HAP-1 (cell line): ENCODE measurements around the gene SEC23A.
A peak's percentile ranks its signal among the peaks of the same experiment; 100 is the strongest.
"Not testable (repeated sequence)": the region's sequence is repeated elsewhere in the genome, so short reads cannot be mapped to it uniquely, and the experiment has no call there.

ENCODE experiments used
- DNase-seq, 2 experiments: peaks; one replicate each; pipeline ENCODE4 v3.0.0-alpha.2; 2016 to 2020; ENCODE audit warnings: low spot score in 2 of 2
- H3K27me3 ChIP-seq: fragments of 250-450 bp; sonication (Bioruptor Pico); 2 replicates; pipeline ENCODE4 v1.5.1; 2020; ENCODE audit warnings: low read depth, mild to moderate bottlenecking, moderate library complexity
- H3K36me3 ChIP-seq: fragments of 250-450 bp; sonication (Bioruptor Pico); replicated peaks from 2 replicates; pipeline ENCODE4 v1.5.1; 2020; ENCODE audit warnings: mild to moderate bottlenecking
- H3K4me1 ChIP-seq: fragments of 250-450 bp; sonication (Bioruptor Pico); 2 replicates; pipeline ENCODE4 v1.5.1; 2020; ENCODE audit warnings: mild to moderate bottlenecking
- H3K4me3 ChIP-seq: fragments of 250-450 bp; sonication (Bioruptor Pico); 2 replicates; pipeline ENCODE4 v1.5.1; 2020; ENCODE audit warnings: mild to moderate bottlenecking, moderate library complexity
- H3K9me3 ChIP-seq: fragments of 250-450 bp; sonication (Bioruptor Pico); 2 replicates; pipeline ENCODE4 v1.5.1; 2020; ENCODE audit warnings: mild to moderate bottlenecking, moderate library complexity
- in situ Hi-C: fragments of 300-500 bp; cut with MboI; formaldehyde crosslinking; loops from 3 replicates; pipeline ENCODE4 v1.14.3; 2020; ENCODE audit warnings: low sequenced_read_pairs, inconsistent platforms, mixed read lengths

The SEC23A gene

DNA sequence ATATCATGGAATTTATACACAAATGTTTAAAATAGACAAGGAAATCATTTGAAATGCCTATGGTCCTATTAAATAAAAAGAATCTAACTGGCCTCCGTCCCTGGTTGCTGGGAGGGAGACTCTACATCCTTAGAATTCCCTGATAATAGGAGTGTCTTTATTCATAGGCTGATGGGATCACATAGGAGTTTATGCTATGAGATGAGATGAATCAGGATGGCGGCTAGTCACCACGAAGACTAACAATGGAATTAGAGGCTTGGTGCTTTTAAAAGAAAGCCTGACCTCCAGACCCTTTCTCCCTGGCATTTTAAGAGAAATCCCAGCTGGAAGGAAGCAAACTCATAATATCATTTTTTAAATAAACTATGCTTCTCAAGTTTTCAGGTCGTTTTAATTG lies 69.7 kb downstream of the SEC23A start:
- no peak overlapping the region for H3K4me3 ChIP-seq
- H3K36me3 ChIP-seq, result peaks cover 55% of the 10 kb centered on the region
- in situ Hi-C loops, result no loop called here
- DNase-seq, result peak; percentile 72 to 98
- H3K9me3 ChIP-seq, result no peaks in the 10 kb centered on the region
- no peaks in the 10 kb centered on the region for H3K27me3 ChIP-seq
- H3K4me1 ChIP-seq, result peaks cover 14% of the 10 kb centered on the region

DNA sequence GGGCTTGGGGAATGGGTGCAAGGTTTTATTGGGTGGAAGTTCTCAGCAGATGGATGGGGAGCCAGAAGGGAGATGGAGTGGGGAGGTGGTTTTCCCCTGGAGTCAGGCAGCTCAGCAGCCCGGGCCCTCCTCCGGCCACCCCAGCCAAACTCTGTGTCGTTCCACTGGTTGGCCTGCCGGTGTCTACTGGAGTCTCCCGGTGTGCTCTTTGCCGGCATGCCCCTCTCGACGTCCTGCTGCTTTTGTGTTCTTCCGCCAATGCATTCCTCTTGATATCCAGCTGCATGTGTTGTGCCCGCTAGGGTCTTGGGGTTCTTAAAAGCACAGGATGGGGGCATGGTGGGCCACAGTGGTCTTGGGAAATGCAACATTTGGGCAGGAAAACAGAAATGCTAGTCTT lies 72.8 kb downstream of the SEC23A start:
- DNase-seq, result no peak
- in situ Hi-C loops, result no loop called here
- peaks cover 36% of the 10 kb centered on the region for H3K36me3 ChIP-seq

DNA sequence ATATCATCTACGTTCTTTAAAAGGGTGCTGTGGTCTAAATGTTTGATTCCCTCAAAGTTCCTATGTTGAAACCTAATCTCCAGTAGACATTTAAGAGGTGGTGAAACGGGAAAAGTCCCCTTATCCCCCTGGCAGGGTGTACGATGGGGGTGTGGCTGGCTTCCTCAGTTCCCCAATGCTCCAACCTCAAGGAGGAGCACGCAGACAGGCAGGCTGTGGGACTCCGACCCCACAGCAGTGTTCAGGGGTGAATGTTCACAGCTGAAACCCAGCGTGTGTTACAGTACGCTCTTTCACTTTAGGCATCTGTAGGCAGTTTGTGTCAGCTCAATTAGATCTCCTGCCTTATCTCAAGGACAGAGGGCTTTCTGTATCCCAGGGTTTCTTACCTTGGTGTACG lies 73.2 kb downstream of the SEC23A start:
- peaks cover 36% of the 10 kb centered on the region for H3K36me3 ChIP-seq
- in situ Hi-C loops, result no loop called here
- no peak for DNase-seq
- H3K4me3 ChIP-seq, result no peak overlapping the region
- H3K27me3 ChIP-seq, result no peaks in the 10 kb centered on the region
- H3K9me3 ChIP-seq, result no peaks in the 10 kb centered on the region
- H3K4me1 ChIP-seq, result peaks cover 22% of the 10 kb centered on the region

More for the DNA sequence above, 72.8 kb downstream of the SEC23A start:
- H3K4me3 ChIP-seq, result no peak overlapping the region
- H3K4me1 ChIP-seq, result peaks cover 22% of the 10 kb centered on the region
- no peaks in the 10 kb centered on the region for H3K27me3 ChIP-seq
- no peaks in the 10 kb centered on the region for H3K9me3 ChIP-seq

DNA sequence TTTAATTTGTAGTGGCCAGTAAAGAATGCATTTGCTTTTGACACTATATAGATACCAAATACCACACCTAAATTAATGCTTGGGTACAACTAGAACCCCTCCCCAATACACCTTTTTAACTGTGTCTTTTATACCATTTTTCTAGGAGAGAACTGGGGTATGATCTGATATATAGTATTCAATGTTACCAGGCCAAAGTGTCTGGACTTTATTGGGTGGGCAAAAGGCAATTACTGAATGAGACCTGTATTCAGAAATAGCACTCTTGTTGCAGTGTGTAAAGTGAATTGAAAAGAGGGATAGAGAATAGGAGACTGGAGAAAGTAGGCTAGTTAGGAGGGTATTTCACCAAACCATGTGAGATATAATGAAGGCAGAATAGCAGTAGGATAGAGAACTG lies 74.4 kb downstream of the SEC23A start:
- DNase-seq, result no peak
- H3K36me3 ChIP-seq, result peaks cover 36% of the 10 kb centered on the region

DNA sequence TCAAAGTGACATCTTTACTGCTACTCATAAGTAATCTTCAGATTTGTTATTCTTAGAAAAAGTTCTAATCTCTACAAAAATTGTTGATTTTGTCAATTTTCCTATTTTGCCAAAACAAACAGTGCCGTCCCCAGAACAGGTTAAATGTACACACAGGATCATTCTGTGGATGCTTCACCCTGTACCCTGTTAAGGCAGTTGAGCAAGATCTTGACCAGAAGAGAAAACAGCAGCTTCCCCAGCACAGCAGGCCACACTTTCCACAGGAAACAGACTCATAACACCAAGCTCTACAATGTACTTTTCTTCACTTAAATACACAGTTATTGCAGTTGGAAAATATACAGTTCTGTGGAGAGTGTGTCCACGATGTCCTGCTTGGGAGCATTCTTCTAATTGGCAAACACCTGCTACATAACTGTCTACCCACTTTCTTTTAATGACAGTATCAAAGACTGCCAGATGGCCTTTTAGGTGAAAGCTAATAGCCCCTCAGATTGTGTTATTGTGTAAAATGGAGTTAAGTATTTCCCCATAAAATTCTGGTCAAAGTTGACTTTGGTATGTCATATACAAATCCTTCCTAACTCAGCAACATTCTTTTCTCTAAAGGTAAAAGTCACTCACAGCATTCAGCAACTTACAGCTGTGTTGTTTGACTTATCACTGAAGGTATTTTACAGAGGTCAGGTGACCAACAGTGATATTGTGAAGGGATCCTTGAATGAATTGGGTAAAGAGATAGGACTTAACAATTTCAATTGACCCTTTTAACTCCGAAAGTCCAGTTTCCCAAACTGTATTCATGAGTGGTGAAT lies 77.0 kb downstream of the SEC23A start:
- DNase-seq, result no peak
- Histone ChIP-seq H3K4me1 (peaks cover 9% of the 10 kb centered on the region), H3K4me3 (no peak overlapping the region), H3K36me3 (peaks cover 21% of the 10 kb centered on the region), H3K9me3 (no peaks in the 10 kb centered on the region), H3K27me3 (no peaks in the 10 kb centered on the region)
- in situ Hi-C loops, result no loop called here

More for the DNA sequence above, 74.4 kb downstream of the SEC23A start:
- peaks cover 14% of the 10 kb centered on the region for H3K4me1 ChIP-seq
- H3K4me3 ChIP-seq, result no peak overlapping the region
- no peaks in the 10 kb centered on the region for H3K9me3 ChIP-seq
- in situ Hi-C loops, result no loop called here
- no peaks in the 10 kb centered on the region for H3K27me3 ChIP-seq

DNA sequence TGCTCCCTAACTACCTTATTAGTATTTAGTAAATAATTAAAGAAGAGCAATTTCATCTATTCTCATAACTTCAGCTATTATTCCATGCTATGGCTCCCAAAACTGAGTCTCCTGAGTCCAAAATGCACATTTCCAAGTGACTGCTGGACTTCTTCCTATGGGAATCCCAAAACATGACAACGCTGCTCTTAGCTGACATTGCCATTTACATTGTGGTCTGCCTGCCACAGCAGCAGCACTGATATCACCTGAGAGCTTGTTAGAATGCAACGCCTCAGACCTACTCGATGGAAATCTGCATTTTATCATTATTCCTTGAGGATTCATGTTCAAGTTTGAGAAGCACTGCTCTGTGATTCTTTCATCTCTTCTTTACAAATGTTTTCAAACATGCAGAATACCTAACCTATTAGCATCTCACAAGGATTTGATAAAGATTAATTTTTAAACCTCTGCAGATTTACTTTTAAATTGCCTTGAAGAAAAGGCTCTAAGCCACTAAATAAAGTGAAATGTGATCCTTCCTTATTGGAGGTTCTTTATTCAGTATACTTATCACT lies 77.7 kb downstream of the SEC23A start:
- Histone ChIP-seq H3K27me3 (no peaks in the 10 kb centered on the region), H3K4me3 (no peak overlapping the region), H3K4me1 (peaks cover 9% of the 10 kb centered on the region), H3K9me3 (no peaks in the 10 kb centered on the region), H3K36me3 (peaks cover 15% of the 10 kb centered on the region)
- in situ Hi-C loops, result no loop called here
- DNase-seq, result no peak

DNA sequence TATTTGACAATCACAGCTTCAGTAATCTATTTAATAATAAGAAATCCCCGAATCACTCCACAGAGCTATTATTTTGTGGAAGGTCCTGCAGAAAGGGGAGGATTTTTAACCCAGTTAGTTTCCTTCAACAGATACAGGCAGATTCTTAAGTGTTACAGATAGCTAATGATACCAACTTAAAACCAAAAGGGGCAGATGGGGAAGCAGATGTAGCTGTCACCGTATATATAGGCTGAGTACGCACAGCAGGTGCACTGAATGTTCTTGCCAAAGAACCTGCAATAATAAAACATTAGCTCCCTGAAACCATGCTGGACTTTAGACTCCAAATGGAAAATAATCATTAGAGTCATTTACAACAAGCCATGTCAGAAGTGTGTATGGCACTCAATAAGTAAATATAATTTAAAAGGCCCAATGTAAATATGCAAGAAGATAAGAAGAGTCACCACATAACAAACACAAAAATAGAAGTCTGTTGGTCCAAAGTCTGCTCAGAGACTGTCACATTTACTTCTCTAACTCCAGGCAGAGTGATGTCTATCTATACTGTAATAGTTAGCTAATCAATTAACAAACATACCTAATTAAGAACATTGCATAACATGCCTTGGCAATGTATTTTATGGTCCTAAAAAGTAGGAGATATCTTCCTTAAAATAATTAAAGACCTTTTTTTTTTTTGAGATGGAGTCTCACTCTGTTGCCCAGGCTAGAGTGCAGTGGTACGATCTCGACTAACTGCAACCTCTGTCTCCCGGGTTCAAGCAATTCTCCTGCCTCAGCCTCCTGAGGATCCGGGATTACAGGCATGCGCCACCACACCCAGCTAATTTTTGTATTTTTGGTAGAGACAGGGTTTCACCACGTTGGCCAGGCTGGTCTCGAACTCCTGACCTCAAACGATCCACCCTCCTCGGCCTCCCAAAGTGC lies 78.8 kb downstream of the SEC23A start:
- peaks cover 9% of the 10 kb centered on the region for H3K4me1 ChIP-seq
- no peak for DNase-seq
- peaks cover 7% of the 10 kb centered on the region for H3K36me3 ChIP-seq
- no peaks in the 10 kb centered on the region for H3K27me3 ChIP-seq
- no peak overlapping the region for H3K4me3 ChIP-seq
- H3K9me3 ChIP-seq, result no peaks in the 10 kb centered on the region
- in situ Hi-C loops, result loop anchor here (25.0 kb wide), 1 partner anchor 287 kb away; no protein-coding TSS in a partner anchor

DNA sequence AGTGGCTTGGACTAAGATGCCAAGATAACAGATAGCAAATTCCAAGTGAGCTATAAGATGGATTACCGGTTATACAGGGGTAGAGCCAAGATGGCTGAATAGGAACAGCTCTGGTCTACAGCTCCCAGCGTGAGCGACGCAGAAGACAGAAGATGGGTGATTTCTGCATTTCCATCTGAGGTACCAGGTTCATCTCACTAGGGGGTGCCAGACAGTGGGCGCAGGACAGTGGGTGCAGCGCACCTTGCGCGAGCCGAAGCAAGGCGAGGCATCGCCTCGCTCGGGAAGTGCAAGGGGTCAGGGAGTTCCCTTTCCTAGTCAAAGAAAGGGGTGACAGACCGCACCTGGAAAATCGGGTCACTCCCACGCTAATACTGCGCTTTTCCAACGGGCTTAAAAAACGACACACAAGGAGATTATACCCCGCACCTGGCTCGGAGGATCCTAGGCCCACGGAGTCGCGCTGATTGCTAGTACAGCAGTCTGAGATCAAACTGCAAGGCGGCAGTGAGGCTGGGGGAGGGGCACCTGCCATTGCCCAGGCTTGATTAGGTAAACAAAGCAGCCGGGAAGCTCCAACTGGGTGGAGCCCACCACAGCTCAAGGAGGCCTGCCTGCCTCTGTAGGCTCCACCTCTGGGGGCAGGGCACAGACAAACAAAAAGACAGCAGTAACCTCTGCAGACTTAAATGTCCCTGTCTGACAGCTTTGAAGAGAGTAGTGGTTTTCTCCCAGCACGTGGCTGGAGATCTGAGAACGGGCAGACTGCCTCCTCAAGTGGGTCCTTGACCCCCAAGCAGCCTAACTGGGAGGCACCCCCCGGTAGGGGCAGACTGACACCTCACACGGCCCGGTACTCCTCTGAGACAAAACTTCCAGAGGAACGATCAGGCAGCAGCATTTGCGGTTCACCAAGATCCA lies 85.7 kb downstream of the SEC23A start:
- not testable (repeated sequence) for H3K4me3 ChIP-seq, H3K9me3 ChIP-seq, H3K36me3 ChIP-seq, H3K4me1 ChIP-seq, H3K27me3 ChIP-seq
- in situ Hi-C loops, result loop anchor here (25.0 kb wide), 1 partner anchor 280 kb away; no protein-coding TSS in a partner anchor
- DNase-seq, result peak in 1 of 2 experiments; percentile 53

DNA sequence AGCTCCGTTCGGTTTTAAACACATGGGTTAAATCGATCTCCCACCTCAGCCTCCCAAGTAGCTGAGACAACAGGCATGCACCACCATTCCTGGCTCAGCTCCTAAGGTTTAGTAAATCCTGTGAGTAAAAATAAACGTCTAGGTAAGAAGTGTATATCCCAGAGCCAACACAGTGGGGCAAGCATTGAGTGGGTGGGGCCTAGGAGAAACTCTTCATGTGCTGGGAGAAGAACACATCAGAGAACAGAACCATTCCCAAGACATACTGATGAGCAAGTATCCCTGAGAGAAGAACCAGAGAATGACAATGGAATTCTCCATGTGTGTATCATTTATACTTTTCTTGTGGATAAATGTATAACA lies 86.3 kb downstream of the SEC23A start:
- H3K4me1 ChIP-seq, result no peaks in the 10 kb centered on the region
- H3K27me3 ChIP-seq, result no peaks in the 10 kb centered on the region
- in situ Hi-C loops, result loop anchor here (25.0 kb wide), 1 partner anchor 279 kb away; no protein-coding TSS in a partner anchor
- no peak for DNase-seq
- H3K4me3 ChIP-seq, result no peak overlapping the region
- H3K36me3 ChIP-seq, result no peaks in the 10 kb centered on the region
- H3K9me3 ChIP-seq, result no peaks in the 10 kb centered on the region

DNA sequence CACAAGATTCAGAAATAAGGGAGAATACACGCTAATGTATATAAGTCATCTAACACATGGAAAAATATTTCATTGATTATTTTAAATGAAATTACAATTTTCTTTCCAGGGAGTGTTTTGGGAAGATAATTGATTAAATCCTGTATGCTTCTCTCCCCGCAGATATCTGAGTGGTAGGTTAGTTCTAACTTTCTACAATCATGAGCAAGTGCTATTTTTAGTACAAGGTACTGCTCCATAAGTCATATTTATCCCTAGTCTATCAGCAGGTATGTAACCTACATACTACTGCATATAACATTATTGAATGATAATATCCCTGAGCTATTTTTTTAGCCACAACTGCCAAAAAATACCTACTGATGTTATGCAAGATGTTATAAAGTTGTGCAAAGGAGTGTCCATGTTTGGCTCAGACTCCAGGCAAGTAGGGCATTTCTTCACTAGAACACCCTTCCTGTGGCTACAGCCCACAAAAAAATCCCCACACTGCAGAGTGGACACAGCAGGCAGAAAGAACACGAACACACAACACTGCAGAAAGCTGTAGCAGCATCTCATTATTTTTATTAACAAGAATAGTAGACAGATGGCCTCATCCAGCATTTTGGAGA lies 87.0 kb downstream of the SEC23A start:
- Histone ChIP-seq H3K4me1 (no peaks in the 10 kb centered on the region), H3K36me3 (no peaks in the 10 kb centered on the region), H3K4me3 (no peak overlapping the region), H3K9me3 (no peaks in the 10 kb centered on the region), H3K27me3 (no peaks in the 10 kb centered on the region)
- in situ Hi-C loops, result loop anchor here (25.0 kb wide), 1 partner anchor 279 kb away; no protein-coding TSS in a partner anchor
- no peak for DNase-seq

DNA sequence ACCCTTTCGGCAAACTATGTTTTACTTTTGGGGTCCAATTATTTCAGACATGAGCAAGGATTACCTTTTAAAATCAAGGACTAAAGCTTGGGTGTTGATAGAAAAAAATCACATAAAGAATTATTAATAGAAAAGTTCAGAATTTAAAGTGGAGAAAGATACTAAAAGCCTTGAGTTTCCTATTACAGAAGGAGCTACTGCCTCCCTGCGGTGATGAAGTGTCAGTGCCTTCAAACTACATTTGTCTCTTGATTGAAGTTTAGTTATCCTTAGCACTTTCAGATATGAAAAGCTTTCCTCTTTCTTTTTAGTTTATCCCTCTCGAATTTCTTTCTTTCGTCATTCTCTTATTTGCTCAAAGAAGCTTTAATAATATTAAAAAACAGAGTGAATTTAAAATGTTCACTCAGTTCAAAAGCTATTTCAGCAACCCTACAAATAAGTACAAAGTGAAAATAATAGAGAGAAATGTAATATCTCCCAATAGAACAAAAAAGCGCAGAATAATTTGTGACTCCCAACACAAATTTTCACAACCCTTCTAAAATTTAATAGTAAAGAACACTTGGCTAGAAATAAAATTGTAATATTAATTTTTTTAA lies 87.6 kb downstream of the SEC23A start:
- in situ Hi-C loops, result loop anchor here (25.0 kb wide), 1 partner anchor 278 kb away; no protein-coding TSS in a partner anchor
- peak; percentile 46 to 51 for DNase-seq
- Histone ChIP-seq H3K36me3 (no peaks in the 10 kb centered on the region), H3K9me3 (no peaks in the 10 kb centered on the region), H3K4me3 (no peak overlapping the region), H3K27me3 (no peaks in the 10 kb centered on the region), H3K4me1 (no peaks in the 10 kb centered on the region)

DNA sequence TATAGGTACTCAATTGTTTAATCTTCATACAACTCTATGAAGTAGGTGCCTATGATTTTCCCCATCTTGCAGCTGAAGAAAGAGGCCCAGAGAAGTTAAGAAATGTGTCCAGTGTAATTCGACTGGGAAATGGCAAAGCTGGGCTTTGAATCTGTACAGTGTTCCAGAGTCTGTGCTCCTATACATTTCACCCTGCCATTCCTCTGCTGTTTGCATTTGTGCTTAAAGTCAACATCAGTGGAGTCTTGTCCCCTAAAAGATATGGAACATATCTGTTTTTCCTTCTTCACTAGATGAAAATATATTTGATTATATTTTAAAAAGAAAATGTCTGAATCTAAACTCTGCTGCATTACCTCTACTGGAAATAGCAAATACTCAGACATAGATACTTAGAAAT lies 88.6 kb downstream of the SEC23A start:
- Histone ChIP-seq H3K27me3 (no peaks in the 10 kb centered on the region), H3K36me3 (no peaks in the 10 kb centered on the region), H3K4me3 (no peak overlapping the region), H3K4me1 (no peaks in the 10 kb centered on the region), H3K9me3 (no peaks in the 10 kb centered on the region)
- no peak for DNase-seq
- in situ Hi-C loops, result loop anchor here (25.0 kb wide), 1 partner anchor 277 kb away; no protein-coding TSS in a partner anchor
